Measurements from ENCODE around the gene FAM3D.

The FAM3D gene

GRCh38 chr3:58597770-58598310 lies 68.7 kb downstream of the FAM3D start:
- TF ChIP-seq CTCF (IDR thresholded peaks at IDR 0.05; ENCODE audit: low read depth, low read length, missing control alignments) = no peak
- in situ Hi-C loops (cut with HindIII; ENCODE audit: low sequenced_read_pairs) = no loop called here
- H3K4me3 ChIP-seq (ENCODE audit: low read depth, low read length) = no peak overlapping the region
- DNase-seq (ENCODE audit: low read depth) = no peak

DNA sequence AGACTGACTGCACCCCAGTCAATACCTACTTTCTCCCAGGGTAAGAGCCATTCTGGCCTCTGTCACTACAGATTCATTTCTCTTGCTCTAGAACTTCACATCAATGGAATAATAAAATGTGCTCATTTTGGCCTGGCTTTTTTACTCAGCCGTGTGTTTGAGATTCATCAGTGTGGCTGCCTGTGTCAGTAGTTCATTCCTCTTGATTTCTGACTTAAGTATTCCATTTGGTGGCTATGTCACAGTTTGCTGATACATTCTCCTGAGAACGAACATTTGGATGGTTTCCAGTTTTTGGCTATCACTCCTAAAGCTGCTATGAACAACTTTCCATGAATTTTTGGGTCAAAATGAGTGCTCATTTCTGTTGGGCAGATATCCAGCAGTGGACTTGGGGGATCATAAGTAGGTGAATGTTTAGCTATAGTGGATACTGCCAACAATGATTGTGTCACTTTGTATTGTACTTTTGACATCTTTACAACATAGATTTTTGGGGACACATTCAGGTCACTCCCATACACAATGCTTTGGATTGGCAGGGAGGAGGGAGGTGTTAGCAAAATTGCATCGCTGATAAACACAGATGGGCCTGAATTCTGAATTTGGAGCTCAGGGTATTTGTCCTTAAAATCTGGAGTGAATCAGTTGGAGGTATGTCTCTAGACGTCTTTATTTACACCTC lies 69.6 kb downstream of the FAM3D start:
- DNase-seq (ENCODE audit: low read depth) = no peak
- in situ Hi-C loops (cut with HindIII; ENCODE audit: low sequenced_read_pairs) = no loop called here
- no peak overlapping the region for H3K4me3 ChIP-seq (ENCODE audit: low read depth, low read length)
- no peak for TF ChIP-seq CTCF (IDR thresholded peaks at IDR 0.05; ENCODE audit: low read depth, low read length, missing control alignments)

GRCh38 chr3:58594117-58594516 lies 72.5 kb downstream of the FAM3D start:
- no peak for TF ChIP-seq CTCF (IDR thresholded peaks at IDR 0.05; ENCODE audit: low read depth, low read length, missing control alignments)
- in situ Hi-C loops (cut with HindIII; ENCODE audit: low sequenced_read_pairs) = no loop called here
- no peak overlapping the region for H3K4me3 ChIP-seq (ENCODE audit: low read depth, low read length)
- DNase-seq (ENCODE audit: low read depth) = no peak

GRCh38 chr3:58591517-58592510 lies 74.8 kb downstream of the FAM3D start:
- in situ Hi-C loops (cut with HindIII; ENCODE audit: low sequenced_read_pairs) = no loop called here
- TF ChIP-seq CTCF (IDR thresholded peaks at IDR 0.05; ENCODE audit: low read depth, low read length, missing control alignments) = no peak
- no peak overlapping the region for H3K4me3 ChIP-seq (ENCODE audit: low read depth, low read length)
- no peak for DNase-seq (ENCODE audit: low read depth)

DNA sequence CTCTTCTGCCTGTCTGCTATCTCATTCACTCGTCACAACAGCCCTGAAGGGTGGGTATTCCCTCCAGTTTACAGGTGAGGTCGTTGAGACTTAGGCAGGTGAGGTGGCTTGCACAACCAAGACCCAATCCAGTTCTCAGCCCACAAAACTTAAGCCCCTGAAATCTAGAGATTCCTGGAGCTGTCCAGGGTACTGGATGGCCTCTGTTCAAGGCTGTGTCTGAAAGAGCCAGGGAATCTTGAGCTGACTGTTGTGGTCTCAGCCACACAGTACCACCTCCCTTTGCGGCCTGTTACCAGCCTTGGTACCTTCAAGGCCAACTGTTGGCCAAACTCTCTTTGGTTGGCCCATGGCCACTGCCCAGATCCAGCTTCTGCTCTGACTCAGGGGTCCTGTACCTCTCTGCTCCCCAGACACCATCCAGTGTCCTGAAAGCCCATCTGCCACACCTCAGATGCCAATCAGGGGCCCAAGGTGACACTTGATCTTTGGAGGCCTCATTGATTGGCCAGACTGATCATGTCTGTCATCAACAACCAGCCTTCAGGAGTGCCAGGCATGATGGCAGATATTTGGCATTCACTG lies 78.5 kb downstream of the FAM3D start:
- no peak for TF ChIP-seq CTCF (IDR thresholded peaks at IDR 0.05; ENCODE audit: low read depth, low read length, missing control alignments)
- in situ Hi-C loops (cut with HindIII; ENCODE audit: low sequenced_read_pairs) = no loop called here
- H3K4me3 ChIP-seq (ENCODE audit: low read depth, low read length) = no peak overlapping the region
- no peak for DNase-seq (ENCODE audit: low read depth)

DNA sequence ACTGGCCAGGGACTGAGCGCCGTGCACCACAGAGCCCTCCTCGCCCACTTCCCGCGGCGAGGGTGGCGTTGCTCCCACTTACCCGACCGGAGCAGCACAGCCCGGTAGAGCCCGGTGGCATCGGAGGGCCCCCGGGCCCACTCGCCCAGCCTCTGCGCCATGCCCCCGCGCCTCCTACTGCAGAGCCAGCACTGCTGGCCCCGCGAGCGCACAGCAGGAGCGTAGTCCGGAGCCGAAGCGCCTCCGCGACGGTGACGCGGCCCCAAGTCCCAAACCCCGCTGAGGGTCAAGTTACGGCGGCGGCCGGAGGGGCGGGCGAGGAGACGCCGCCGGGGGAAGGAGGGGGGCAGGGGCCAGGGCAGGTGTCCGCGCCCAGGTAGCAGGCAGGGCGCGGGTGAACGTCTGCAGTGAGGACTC lies 79.8 kb downstream of the FAM3D start:
- in situ Hi-C loops (cut with HindIII; ENCODE audit: low sequenced_read_pairs) = no loop called here
- no peak for TF ChIP-seq CTCF (IDR thresholded peaks at IDR 0.05; ENCODE audit: low read depth, low read length, missing control alignments)
- H3K4me3 ChIP-seq (ENCODE audit: low read depth, low read length) = no peak overlapping the region
- DNase-seq (ENCODE audit: low read depth) = no peak
